Mononuclear cell (primary cell): Measurements from ENCODE around the gene TMEM217. TPM values are rescaled to one million over a fixed set of nuclear protein-coding genes. Genes with fewer than 3 reads are reported as not detected.

ENCODE experiments used
- H3K27me3 ChIP-seq: 2 replicates; pipeline ENCODE4 v1.6.0; 2011; ENCODE audit warnings: low read length, control low read depth; ENCODE audit not compliant: insufficient read depth
- H3K4me1 ChIP-seq: 2 replicates; pipeline ENCODE4 v1.5.1; 2011; ENCODE audit warnings: mild to moderate bottlenecking, low read length, control low read depth; ENCODE audit not compliant: insufficient read depth
- H3K4me3 ChIP-seq: 2 replicates; pipeline ENCODE4 v1.5.1; 2011; ENCODE audit warnings: mild to moderate bottlenecking, low read length, moderate library complexity
- H3K9me3 ChIP-seq: 2 replicates; pipeline ENCODE4 v1.5.1; 2011; ENCODE audit warnings: low read depth, mild to moderate bottlenecking, control low read depth, low read length
- total RNA-seq: library from RNA; depleted of rRNA; stranded (reverse); fragments of >200 nt; gene quantifications from one replicate; pipeline ENCODE4 v1.2.3, GENCODE V29; 2012

The TMEM217 gene
- total RNA-seq, 1 donor: 1.6 TPM

DNA sequence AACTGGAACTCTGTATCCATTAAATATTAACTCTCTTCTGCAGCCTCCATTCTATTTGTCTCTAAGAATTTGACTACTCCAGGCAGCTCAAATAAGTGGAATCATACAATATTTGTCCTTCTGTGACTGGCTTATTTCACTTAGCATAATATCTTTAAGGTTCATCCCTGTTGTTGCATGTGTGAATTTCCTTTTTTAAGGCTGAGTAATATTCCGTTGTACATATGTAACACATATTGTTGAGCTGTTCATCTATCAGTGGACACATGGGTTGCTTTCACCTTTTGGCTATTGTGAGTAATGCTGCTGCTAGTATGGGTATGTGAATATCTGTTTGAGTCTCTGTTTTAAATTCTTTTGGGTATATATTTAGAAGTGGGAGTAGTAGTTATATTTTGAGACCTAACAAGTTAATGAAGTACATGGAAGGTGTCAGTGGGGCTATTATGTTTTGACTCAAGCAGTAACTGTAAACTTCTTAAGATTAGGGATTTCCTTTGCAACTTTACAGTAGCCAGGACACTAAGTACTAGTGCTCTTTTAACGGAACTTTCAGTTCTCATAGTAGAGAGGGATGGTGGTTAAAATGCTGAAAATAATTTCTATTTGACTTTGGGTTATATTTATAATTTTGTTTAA lies 29.7 kb upstream of the TMEM217 start:
- H3K4me1 ChIP-seq: peaks cover 17% of the 10 kb centered on the region
- no peaks in the 10 kb centered on the region for H3K27me3 ChIP-seq
- H3K4me3 ChIP-seq: no peak overlapping the region
- H3K9me3 ChIP-seq: no peaks in the 10 kb centered on the region

DNA sequence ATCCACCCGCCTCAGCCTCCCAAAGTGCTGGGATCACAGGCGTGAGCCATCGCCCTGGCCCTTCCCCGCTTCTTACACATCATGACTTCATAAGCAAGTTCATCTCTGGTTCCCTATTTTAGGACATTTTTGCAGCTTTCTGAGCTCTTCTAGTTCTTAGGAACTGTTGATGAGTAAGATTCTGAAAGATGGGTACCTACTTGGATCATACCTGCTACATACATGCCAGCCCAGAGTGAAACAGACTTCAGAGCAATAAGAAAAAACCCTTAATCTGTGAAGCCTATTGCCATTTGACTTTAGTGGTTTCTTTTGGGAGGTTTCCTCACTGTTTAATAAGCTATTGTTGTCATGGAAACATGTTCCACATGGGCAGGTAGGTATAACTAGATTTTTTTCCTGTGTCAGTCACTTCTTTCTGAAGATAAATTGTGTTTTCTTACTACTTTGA lies 27.9 kb upstream of the TMEM217 start:
- Histone ChIP-seq H3K27me3 (no peaks in the 10 kb centered on the region), H3K4me1 (peaks cover 26% of the 10 kb centered on the region), H3K4me3 (no peak overlapping the region), H3K9me3 (no peaks in the 10 kb centered on the region)

DNA sequence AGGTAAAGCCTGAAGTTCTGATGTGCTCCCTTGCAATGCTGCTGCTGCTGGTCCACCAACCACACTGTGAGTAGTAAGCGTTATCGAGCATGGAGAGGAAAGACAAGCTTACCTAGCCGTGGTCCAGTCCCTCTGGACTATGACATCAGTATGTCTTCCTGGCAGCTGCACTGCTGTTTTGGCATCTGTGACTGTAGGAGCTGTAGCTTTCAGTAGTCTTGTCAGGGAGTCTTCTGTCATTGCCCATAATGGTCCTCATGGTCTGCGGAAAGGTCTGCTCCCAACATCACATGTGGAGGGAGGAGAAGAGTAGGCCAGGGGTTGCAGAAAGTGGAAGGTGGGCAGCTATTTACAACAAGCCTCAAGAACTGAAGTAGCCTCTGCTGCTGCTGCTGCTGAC lies 26.8 kb upstream of the TMEM217 start:
- no peak overlapping the region for H3K4me3 ChIP-seq
- no peaks in the 10 kb centered on the region for H3K9me3 ChIP-seq
- H3K27me3 ChIP-seq: no peaks in the 10 kb centered on the region
- peaks cover 29% of the 10 kb centered on the region for H3K4me1 ChIP-seq

DNA sequence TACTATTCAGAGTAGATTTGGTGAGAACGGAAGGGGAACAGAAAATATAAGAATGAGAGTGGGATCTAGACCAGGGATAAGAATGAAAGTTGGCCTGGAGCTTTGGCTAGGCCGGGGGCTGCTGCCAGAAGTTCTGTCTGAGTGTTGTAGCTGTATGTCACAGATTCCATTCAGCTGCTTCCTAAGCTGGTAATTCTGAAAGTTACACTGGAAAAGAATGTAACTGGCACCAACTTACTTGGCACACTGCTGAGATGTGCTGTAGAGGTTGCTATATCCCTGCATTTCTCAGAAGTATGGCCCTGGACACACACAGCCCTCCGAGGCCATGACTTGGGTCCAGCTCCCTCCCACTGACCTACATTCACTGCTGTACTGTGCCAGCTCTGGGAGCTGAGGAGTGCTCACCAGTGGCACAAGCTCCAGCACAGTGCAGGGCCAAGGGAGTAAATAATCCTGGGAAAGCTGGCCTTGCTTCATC lies 25.8 kb upstream of the TMEM217 start:
- Histone ChIP-seq H3K4me3 (no peak overlapping the region), H3K9me3 (no peaks in the 10 kb centered on the region), H3K4me1 (peaks cover 31% of the 10 kb centered on the region)

DNA sequence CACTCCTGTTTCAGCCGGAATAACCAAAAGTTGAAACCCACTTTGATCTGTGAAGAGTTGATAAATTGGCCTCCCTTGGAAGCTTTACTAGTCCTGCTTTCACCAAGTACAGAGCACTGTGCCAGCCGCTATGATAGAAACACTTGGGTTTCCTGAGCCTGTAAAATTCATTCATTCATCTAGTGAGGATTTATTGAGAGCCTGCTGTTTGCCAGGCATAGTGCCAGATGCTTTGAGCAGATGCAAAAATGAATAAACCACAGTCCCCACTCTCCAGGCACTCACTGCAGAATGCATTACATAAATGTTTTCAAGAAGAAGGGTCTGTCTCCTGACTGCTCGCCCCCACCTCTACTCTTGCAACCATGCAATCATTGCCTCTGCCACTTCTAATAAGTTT lies 25.3 kb upstream of the TMEM217 start:
- Histone ChIP-seq H3K9me3 (no peaks in the 10 kb centered on the region), H3K4me3 (no peak overlapping the region), H3K4me1 (peaks cover 35% of the 10 kb centered on the region), H3K27me3 (no peaks in the 10 kb centered on the region)

More for the DNA sequence above, 25.8 kb upstream of the TMEM217 start:
- H3K27me3 ChIP-seq: no peaks in the 10 kb centered on the region

DNA sequence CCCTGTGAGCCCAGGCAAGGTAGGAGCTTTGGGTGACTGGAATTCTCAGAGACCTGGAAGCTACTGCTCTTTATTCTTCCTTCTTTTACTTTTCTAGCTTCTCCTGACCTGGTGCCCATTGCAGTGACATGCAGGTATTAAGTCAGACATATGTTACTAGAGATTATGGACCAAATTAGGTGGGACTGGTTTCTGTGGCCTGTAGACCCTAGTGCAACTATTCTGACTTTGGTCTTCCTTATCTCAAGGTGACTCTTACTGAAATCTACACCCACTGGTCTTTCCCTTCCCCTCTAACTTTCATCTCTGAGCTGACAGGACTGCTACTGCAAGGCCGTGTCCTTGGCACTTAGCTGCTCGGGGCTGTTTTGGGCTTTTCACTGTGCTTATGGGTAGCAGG lies 24.4 kb upstream of the TMEM217 start:
- H3K9me3 ChIP-seq: no peaks in the 10 kb centered on the region
- H3K4me3 ChIP-seq: no peak overlapping the region
- H3K27me3 ChIP-seq: no peaks in the 10 kb centered on the region
- peaks cover 44% of the 10 kb centered on the region for H3K4me1 ChIP-seq

DNA sequence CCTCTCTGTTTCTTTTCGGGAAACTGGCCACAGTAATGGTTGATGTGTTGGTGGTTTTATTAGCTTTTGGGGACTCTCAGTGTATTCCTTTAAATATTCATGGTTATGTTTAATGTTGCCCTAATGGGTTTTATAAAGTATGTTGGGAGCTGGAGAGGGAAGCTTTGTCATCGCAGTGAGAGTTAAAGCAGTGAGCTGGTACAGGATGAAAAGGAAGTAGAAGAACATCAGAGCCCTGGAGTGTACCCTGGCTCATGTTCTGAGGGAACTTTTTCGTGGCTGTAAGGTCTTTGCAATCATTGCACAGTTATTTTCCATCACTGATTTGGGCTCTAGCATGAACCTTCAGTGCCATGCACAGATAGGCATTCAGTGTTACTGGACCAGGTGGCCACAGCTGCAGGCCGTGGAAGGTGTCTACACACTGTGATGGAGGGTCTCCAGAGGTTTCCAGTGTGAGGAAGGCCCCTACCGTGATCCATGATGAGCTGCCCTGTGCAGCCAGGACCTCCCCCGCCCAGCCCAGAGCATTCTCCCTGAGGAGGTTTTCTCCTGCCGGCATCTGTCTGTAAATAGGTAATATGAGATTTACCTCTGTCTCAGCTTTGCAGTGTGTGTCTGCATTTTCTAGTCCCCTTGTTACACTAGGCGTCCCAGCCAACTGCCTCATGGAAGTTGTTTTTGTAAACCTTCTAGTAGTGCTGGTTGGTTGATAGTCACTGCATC lies 22.4 kb upstream of the TMEM217 start:
- H3K4me1 ChIP-seq: peaks cover 62% of the 10 kb centered on the region
- no peaks in the 10 kb centered on the region for H3K27me3 ChIP-seq
- no peaks in the 10 kb centered on the region for H3K9me3 ChIP-seq
- H3K4me3 ChIP-seq: no peak overlapping the region

DNA sequence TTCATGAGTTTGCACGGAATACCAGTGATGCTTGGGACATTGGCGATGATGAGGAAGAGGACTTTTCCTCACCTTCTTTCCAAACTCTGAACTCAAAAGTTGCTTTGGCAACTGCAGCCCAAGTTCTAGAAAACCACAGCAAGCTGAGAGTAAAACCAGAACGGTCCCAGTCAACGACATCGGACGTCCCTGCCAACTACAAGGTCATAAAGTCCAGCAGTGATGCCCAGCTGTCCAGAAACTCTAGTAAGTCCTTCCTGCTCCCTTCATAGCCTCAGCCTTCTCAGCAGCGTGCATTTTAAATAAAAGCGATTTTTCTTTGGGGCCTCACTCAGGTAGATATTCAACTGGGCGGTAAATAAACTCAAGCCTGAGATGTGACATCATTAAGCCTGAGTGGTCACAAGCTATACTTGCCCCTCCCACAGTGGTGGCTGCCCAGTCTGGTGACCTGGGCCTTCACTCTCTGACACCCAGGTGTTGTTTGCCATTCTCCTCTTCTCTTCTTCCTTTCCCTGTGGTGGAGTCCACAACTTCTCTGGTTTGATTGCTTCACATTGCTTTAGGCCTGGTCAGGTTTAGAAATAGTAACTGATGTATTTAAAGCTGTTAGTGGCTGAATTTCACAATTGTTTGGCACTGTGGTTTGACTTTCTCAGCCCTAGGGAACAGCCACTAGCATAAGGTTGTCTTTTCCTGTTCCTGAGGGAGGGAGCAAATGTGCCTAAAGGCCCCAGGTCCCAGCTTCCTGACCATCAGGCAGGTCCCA lies 21.6 kb upstream of the TMEM217 start:
- Histone ChIP-seq H3K4me3 (no peak overlapping the region), H3K27me3 (no peaks in the 10 kb centered on the region), H3K4me1 (peaks cover 62% of the 10 kb centered on the region), H3K9me3 (no peaks in the 10 kb centered on the region)

DNA sequence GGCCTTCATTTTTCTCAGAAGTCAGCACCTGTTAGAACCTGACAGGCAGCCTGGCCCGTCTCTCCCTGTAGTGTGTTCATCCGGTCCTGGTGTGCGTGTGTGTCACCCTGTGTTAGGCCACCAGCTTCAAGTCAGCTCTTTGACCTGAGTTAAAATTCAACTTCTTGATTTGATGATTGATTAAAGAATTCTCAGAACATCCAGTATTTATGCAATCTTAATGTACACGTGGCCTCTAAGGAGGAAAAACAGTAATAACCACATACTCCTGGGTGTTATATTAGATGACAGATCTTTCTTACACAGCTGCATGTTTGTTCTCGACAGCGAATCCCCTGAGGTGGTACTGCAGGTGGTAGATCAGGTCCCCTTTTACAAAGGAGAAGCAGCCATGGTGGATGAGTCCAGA lies 19.1 kb upstream of the TMEM217 start:
- Histone ChIP-seq H3K4me1 (peaks cover 61% of the 10 kb centered on the region), H3K9me3 (no peaks in the 10 kb centered on the region), H3K4me3 (no peak overlapping the region), H3K27me3 (no peaks in the 10 kb centered on the region)

DNA sequence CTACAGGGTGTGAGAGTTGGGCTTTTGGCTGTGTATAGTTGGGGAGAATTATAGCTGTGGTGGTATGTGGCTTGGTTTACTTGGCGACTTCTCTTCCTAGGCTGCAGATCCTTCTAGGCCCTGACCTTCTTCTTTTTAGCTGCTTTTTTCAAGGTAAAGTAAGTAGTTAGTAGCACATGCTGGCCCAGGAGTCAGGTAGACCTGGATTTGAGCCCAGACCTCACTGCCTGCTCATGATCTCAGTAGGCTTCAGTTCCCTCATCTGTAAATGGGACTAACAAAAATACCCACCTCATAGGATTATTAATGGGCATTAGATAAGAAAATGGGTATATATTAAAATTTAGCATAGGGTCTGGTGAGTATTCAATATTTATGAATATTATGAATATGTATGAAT lies 17.4 kb upstream of the TMEM217 start:
- no peaks in the 10 kb centered on the region for H3K27me3 ChIP-seq
- H3K9me3 ChIP-seq: no peaks in the 10 kb centered on the region
- H3K4me3 ChIP-seq: no peak overlapping the region
- H3K4me1 ChIP-seq: peaks cover 47% of the 10 kb centered on the region

DNA sequence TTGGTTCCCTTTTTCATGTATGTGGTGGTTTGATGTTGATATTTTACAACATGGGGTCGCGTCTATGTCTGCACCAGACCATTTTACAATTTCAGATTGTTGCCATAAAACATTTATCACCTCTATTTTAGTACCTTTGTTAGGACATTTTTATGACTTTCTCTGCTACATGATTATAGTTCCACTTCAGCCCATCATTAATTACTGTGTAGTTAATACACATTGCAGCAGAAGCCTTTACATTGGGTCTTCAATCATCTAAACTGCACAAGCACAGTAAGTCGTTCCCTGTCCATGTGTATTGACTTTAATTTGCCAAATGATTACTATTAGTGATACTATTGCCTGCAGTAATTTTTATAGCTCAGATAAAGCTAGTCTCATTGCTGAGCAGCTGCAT lies 15.7 kb upstream of the TMEM217 start:
- Histone ChIP-seq H3K9me3 (no peaks in the 10 kb centered on the region), H3K4me3 (no peak overlapping the region), H3K4me1 (peaks cover 31% of the 10 kb centered on the region), H3K27me3 (no peaks in the 10 kb centered on the region)

DNA sequence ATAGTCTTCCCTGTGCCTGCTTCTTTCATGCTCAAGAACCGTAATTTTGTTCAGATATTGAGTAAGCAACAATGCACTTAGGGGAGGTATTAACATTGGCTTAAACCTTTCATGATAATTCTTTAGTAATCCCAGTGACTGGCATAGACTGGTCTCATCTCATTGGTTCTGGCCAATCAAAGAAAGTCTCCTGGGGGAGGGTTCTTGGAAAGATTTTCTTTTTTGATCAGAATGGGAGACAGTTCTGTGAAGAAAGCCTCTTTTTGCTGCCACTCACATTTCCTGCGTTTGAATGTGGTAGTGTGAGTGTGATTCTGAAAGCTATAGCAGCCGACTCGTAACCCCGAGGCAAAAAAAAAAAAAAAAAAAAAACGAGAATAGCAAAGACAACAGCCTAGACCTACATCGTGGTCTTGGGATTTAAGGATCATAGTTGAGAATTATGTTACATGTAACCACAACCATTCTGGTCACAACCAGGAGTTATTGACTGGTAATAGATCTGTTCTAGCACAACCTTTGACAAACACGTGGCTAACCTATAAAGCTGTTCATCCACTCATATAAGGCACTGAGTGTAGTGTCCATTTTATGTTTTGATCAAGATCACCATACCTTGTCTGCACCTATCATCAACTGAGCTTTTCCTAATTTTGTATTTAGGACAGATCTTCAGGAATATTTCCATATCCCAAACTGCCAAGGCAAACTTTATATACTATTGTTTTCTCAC lies 15.1 kb upstream of the TMEM217 start:
- Histone ChIP-seq H3K27me3 (no peaks in the 10 kb centered on the region), H3K4me1 (peaks cover 24% of the 10 kb centered on the region), H3K9me3 (no peaks in the 10 kb centered on the region), H3K4me3 (no peak overlapping the region)

DNA sequence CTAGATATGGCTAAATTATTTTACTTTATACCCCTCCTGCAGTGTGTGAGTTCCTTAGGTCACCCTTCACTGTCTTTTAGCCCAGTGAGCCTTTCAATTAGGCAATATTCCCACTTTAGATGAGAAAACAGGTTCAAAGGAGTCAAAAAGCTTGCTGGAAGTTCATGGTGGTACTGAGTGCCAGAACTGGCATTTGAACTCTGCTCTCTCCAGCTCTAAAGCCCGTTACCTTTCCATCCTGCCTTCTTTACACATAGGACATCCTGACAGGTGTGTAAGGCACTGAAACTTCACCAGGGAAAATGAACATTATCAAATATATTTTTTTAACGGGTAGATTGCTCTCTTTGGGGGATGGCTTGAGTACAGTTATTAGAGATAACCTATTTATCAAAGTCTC lies 11.2 kb upstream of the TMEM217 start:
- Histone ChIP-seq H3K4me1 (peaks cover 4% of the 10 kb centered on the region), H3K27me3 (no peaks in the 10 kb centered on the region), H3K9me3 (no peaks in the 10 kb centered on the region), H3K4me3 (no peak overlapping the region)

DNA sequence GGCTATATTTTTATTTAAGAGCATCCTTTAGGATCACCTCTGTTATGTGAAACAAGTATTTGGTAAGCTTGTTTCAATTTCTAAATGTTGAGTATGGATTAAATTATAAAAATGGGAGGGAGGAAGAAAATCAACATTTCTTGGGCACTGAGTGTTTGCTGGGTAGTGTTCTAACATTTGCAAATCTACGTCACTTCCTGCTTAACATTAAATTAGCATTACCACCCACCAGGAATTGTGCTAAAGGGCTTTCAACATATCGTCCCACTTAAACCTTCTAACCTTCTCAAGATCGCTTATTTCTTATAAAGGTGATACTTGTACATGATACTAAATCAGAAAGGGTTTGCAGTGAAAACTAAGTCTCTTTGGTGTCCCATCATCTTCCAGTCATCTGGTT lies 7.9 kb upstream of the TMEM217 start:
- Histone ChIP-seq H3K9me3 (no peaks in the 10 kb centered on the region), H3K27me3 (no peaks in the 10 kb centered on the region), H3K4me1 (peaks cover 4% of the 10 kb centered on the region), H3K4me3 (no peak overlapping the region)

DNA sequence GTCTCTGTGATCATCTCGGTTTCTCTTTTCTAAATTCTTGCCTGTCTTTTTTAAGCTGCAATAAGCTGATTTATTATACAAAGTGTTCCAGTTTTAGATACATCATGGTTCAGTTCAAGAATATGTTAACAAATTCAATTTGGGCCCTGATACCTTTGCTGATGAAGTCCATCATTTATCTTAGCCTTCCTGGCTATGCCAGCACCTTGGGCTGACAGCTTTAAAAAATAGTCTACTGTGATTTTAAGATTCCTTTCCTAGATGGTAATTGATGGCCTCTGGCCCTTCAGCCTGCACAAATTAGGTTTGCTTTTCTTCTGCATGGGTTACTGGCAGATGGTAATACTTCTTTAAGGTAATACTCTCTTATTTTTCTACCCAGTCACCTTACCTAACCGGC lies 7.1 kb upstream of the TMEM217 start:
- Histone ChIP-seq H3K4me1 (peaks cover 4% of the 10 kb centered on the region), H3K4me3 (no peak overlapping the region), H3K9me3 (no peaks in the 10 kb centered on the region), H3K27me3 (no peaks in the 10 kb centered on the region)
